HepG2 (cell line): ENCODE data around the gene SMYD1. TPM values are rescaled to one million over a fixed set of nuclear protein-coding genes. Genes with fewer than 3 reads are reported as not detected.

Source experiments
- FOXC1 ChIP-seq: sonication (generic); formaldehyde crosslinking; IDR thresholded peaks from 2 replicates; pipeline ENCODE4 v1.8.0; 2022; ENCODE audit warnings: mild to moderate bottlenecking, missing genetic modification reagents, borderline replicate concordance
- HIC2 ChIP-seq: sonication (generic); formaldehyde crosslinking; IDR thresholded peaks from 2 replicates; pipeline ENCODE4 v1.9.0; 2022; ENCODE audit warnings: low read depth, missing genetic modification reagents
- IRX3 ChIP-seq: sonication (generic); formaldehyde crosslinking; IDR thresholded peaks from 2 replicates; pipeline ENCODE4 v1.8.1; 2023; ENCODE audit warnings: mild to moderate bottlenecking, low read depth, missing genetic modification reagents, borderline replicate concordance
- LBX2 ChIP-seq: sonication (generic); formaldehyde crosslinking; IDR thresholded peaks from 2 replicates; pipeline ENCODE4 v1.5.0; 2020; ENCODE audit warnings: missing genetic modification reagents, mild to moderate bottlenecking, borderline replicate concordance
- MTA1 ChIP-seq: sonication (generic); formaldehyde crosslinking; IDR thresholded peaks from 2 replicates; pipeline ENCODE4 v1.4.0; 2020; ENCODE audit warnings: missing genetic modification reagents, mild to moderate bottlenecking, borderline replicate concordance
- MTF1 ChIP-seq: sonication (generic); formaldehyde crosslinking; IDR thresholded peaks from 2 replicates; pipeline ENCODE4 v1.5.0; 2020; ENCODE audit warnings: missing genetic modification reagents
- MXD3 ChIP-seq: IDR thresholded peaks from 2 replicates; pipeline ENCODE4 v1.6.1; 2016; ENCODE audit warnings: mild to moderate bottlenecking, missing biosample characterization, missing genetic modification reagents
- SKIL ChIP-seq: sonication (generic); formaldehyde crosslinking; IDR thresholded peaks from 2 replicates; pipeline ENCODE4 v1.8.0; 2022; ENCODE audit warnings: missing genetic modification reagents, mild to moderate bottlenecking, moderate library complexity, borderline replicate concordance
- SMARCE1 ChIP-seq: fragments of 450-650 bp; IDR thresholded peaks from 2 replicates; pipeline ENCODE4 v1.6.1; 2017; ENCODE audit warnings: borderline replicate concordance
- SP4 ChIP-seq: sonication (generic); formaldehyde crosslinking; IDR thresholded peaks from 2 replicates; pipeline ENCODE4 v1.8.1; 2023; ENCODE audit warnings: mild to moderate bottlenecking, missing genetic modification reagents
- SYNCRIP ChIP-seq: fragments of 200-400 bp; formaldehyde crosslinking; IDR thresholded peaks from 2 replicates; pipeline ENCODE4 v1.6.1; 2018; ENCODE audit warnings: mild to moderate bottlenecking, low read depth, low read length; ENCODE audit not compliant: insufficient read depth
- ZKSCAN1 ChIP-seq: fragments of 150-350 bp; IDR thresholded peaks from 2 replicates; pipeline ENCODE4 v1.6.1; 2014; ENCODE audit warnings: low read length
- ZMYM3 ChIP-seq: sonication (generic); formaldehyde crosslinking; IDR thresholded peaks from 2 replicates; pipeline ENCODE4 v1.5.1; 2020; ENCODE audit warnings: mild to moderate bottlenecking, missing genetic modification reagents
- ZNF20 ChIP-seq: sonication (generic); formaldehyde crosslinking; IDR thresholded peaks from 2 replicates; pipeline ENCODE4 v1.4.0; 2020; ENCODE audit warnings: mild to moderate bottlenecking, moderate library complexity, missing genetic modification reagents
- ZNF547 ChIP-seq: sonication (generic); formaldehyde crosslinking; IDR thresholded peaks from 2 replicates; pipeline ENCODE4 v1.5.1; 2020; ENCODE audit warnings: mild to moderate bottlenecking, missing genetic modification reagents
- ZNF589 ChIP-seq: sonication (generic); formaldehyde crosslinking; conservative IDR thresholded peaks from 2 replicates; pipeline ENCODE4 v1.8.0; 2022; ENCODE audit warnings: mild to moderate bottlenecking, moderate library complexity, missing genetic modification reagents
- ZNF615 ChIP-seq: sonication (generic); formaldehyde crosslinking; IDR thresholded peaks from 2 replicates; pipeline ENCODE4 v1.5.0; 2020; ENCODE audit warnings: mild to moderate bottlenecking, missing genetic modification reagents, borderline replicate concordance
- ZNF709 ChIP-seq: sonication (generic); formaldehyde crosslinking; IDR thresholded peaks from 2 replicates; pipeline ENCODE4 v1.5.0; 2020; ENCODE audit warnings: mild to moderate bottlenecking, missing genetic modification reagents
- ZSCAN21 ChIP-seq: sonication (generic); formaldehyde crosslinking; IDR thresholded peaks from 2 replicates; pipeline ENCODE4 v1.8.0; 2022; ENCODE audit warnings: mild to moderate bottlenecking, missing genetic modification reagents, moderate library complexity, borderline replicate concordance
- ZXDC ChIP-seq: sonication (generic); formaldehyde crosslinking; IDR thresholded peaks from 2 replicates; pipeline ENCODE4 v1.5.0; 2020; ENCODE audit warnings: mild to moderate bottlenecking, missing genetic modification reagents
- polyA plus RNA-seq, 8 experiments: library from polyadenylated mRNA; depleted of rRNA in 3 of 8; stranded (reverse) in 7 of 8; unstranded in 1 of 8; fragments of >200 nt; fragmentation: Illumina TruSeq in 4 of 8; extraction: Trizol in 4 of 8; gene quantifications; 2 replicates each; pipeline versions ENCODE4 v1.2.1 to v1.2.3, GENCODE V29; 2011 to 2016; ENCODE audit warnings: low read depth in 4 of 8, missing spikeins in 1 of 8, mixed read lengths in 1 of 8; ENCODE audit not compliant: insufficient read depth in 1 of 8
- total RNA-seq, 5 experiments: library from RNA; depleted of rRNA; stranded (reverse); fragments of >200 nt; fragmentation: Illumina TruSeq; extraction: Trizol; gene quantifications; 2 replicates each; pipeline ENCODE4 v1.2.3, GENCODE V29; 2016; ENCODE audit warnings: low read depth in 1 of 5

The SMYD1 gene
- total and polyA plus RNA-seq, 2 of the 13 experiments (the other 11 are each of a cell fraction or from before 2014, with no cell fraction given), result not detected

DNA sequence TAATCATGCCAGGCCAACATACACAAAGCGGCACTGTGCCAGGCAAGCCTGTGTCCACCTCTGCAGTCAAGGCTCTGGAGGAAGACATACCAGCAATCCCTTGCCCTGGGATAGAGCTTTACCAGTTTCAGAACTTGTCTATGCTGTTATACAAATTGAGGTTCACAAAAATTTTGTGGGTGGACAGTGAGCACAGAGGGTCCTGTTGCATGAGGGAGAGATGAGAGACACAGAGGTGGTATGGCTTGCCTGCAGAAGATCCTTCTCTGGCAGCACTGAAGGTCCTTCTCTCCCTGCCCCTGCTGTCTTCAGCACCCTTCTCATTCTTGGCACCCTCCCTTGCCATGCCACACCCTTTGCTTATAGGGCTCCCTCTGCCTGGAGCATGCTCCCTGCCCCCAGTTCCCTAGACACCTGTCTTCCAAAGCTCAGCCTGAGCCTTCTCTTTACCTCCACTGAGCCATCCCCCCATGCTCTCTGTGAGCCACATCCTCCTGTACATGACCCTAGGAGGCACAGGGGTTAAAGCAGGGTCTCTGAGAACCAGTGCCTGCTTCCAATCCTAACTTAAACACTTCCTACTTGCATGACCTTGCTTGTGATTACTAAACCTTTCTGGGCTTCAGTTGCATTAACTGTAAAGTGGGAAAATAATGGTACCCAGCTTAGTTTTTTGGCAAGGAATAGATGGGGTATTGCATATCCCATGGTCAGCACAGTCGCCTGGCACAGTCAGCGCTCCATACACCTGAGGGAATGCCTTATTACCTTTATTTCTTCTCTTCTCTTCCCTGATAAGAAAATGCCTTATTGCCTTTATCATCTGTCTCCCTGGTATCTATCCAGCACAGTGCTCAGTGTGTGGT is 59.4 kb downstream of the SMYD1 start (continued):
- TF ChIP-seq IRX3 (CRISPR knock-in tag) (peak; percentile 45; the same call in 1 of the 2 replicates), ZXDC (0 out of 2 replicates have a peak, but pooled peaks have one; percentile 5), ZNF589 (CRISPR knock-in tag) (0 out of 2 replicates have a peak, but pooled peaks have one; percentile 34), ZNF547 (CRISPR knock-in tag) (no peak), MXD3 (0 out of 2 replicates have a peak, but pooled peaks have one; percentile 13), FOXC1 (CRISPR knock-in tag) (no peak; the same call in 1 of the 2 replicates), ZNF709 (CRISPR knock-in tag) (0 out of 2 replicates have a peak, but pooled peaks have one; percentile 7), SMARCE1 (no peak), MTF1 (0 out of 2 replicates have a peak, but pooled peaks have one; percentile 74), ZSCAN21 (no peak), ZKSCAN1 (no peak), SP4 (peak; percentile 24; the same call in 1 of the 2 replicates), ZNF20 (CRISPR knock-in tag) (no peak), ZMYM3 (CRISPR knock-in tag) (no peak), MTA1 (CRISPR knock-in tag) (no peak), ZNF615 (0 out of 2 replicates have a peak, but pooled peaks have one; percentile 32), HIC2 (CRISPR knock-in tag) (no peak; the same call in 1 of the 2 replicates), SYNCRIP (no peak), LBX2 (no peak), SKIL (CRISPR knock-in tag) (no peak; the same call in 1 of the 2 replicates)
